ENCODE results near the gene XPC.

XPC gene

DNA sequence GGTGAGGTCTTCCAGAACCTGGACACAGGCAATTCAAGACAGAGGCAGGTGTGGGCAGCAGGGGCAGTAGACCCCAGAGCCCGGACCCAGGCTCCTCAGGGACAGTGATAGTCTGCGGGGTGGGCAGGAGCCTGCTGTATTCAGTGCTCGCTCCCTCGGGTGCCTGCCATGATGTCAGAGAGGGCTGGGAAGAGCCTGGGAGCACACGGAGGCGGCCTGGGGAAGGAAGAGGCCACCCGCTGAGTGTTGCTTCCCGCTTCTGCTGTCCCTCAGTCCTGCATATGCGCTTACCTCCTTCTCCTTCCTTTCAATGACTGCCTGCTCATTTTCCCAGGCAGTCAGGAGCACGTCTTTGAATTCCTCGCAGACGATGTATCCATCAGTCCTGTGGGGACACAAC, 30.8 kb downstream of the XPC start:
- no peak for DNase-seq (ENCODE audit: low spot score)

- no peak for DNase-seq (ENCODE audit: low spot score)
Observed at GRCh38 chr3:14147066-14147435, 31.4 kb downstream of the XPC start.

DNA sequence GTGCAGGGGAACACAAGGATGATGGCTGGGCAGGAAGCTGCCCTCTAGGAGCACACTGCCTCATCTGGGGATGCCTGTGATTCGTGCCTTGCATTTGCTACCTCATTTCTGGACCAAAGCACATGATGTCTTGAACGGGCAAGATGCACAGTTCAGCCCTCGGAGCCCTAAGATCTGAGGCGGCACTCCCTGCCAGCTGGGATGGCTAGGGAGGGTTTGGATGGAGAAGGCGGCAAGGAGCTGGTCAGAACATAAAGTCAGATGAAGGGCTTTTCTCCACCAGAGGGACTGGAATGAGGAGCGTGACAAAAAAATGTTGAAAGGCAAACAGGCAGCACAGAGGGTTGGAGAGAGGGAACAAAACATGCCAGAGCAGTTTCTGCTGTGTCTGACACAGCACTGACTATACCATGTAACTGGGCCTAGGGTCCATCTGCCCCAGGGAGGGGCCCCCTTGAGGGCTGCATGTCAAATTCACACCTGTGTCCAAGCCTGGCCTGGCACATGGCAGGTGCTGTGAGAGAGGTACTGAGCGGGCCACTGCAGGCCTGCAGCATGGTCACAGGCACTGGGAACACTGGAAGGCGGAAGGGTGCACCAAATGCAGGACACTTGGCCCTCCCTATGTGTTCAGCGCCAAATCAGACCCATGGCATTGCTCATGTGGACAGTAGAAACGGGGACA, 31.9 kb downstream of the XPC start:
- no peak for DNase-seq (ENCODE audit: low spot score)

- DNase-seq (ENCODE audit: low spot score) = no peak
Observed at GRCh38 chr3:14145670-14146380, 32.6 kb downstream of the XPC start.

DNA sequence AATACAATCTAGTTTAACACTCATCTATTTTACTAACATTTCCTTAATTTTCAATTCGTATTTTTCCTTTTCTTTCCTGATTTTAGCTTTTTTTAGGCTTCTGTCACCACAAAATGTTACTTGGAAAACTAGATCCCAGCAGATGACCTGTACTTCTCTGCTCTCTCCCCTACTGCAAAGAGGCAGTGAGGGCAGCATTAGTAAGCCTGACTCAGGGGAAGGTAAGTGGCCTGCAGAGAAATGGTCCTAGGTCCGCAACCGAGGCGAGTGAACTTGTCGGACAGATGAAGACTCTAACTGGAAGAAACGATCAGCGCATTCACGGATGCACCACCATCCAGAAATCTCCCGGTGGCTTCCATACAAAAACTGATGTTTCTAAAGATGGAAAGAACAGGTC, 33.2 kb downstream of the XPC start:
- DNase-seq (ENCODE audit: low spot score) = no peak

- DNase-seq (ENCODE audit: low spot score) = no peak
Observed at GRCh38 chr3:14144423-14145075, 33.9 kb downstream of the XPC start.

- DNase-seq (ENCODE audit: low spot score) = no peak
Observed at GRCh38 chr3:14143271-14144225, 34.9 kb downstream of the XPC start.

DNA sequence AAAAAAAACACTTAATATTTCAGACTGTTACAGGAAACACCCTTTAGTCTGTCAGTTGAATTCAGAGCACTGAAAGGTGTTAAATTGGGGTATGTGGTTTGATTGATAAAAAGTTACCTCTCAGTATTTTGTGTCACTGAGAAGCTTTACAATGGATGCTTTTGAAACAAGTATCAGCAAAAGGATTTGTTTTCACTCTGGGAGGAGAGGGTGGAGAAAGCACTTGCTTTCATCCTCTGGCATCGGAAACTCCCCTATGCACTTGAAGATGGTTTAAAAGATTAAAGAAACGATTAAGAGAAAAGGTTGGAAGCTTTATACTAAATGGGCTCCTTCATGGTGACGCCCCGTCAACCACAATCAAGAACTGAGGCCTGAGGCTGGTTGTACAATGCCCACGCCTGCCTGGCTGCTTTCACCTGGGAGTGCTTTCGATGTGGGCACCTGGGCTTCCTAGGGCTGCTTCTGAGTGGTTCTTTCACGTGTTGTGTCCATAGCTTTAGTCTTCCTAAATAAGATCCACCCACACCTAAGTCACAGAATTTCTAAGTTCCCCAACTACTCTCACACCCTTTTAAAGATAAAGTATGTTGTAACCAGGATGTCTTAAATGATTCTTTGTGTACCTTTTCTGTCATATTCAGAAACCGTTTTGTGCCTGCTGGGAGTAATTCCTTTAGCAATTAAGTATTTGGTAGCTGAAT, 35.7 kb downstream of the XPC start:
- no peak for DNase-seq (ENCODE audit: low spot score)

GRCh38 chr3:14141602-14142341, 36.6 kb downstream of the XPC start:
- no peak for DNase-seq (ENCODE audit: low spot score)

DNA sequence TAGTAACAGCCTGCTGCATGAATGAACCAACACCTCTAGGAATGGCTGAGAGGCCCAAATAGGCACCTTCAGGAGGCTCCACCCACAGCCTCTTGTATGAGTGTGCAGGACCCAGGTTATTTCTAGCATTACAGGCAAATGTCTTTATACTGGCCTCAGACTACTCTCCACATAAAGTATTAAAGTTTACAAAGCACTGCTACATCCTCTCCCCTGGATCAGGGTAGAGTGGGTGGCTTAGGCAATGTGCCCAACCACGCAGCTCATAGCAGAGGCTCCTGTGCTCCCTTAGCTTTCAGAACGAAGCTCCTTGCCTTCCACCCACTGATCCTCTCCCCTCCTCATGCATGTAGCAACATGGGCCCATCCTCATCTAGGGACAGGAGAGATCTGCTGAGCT, 37.3 kb downstream of the XPC start:
- no peak for DNase-seq (ENCODE audit: low spot score)

- DNase-seq (ENCODE audit: low spot score) = no peak
Observed at GRCh38 chr3:14140668-14141067, 37.7 kb downstream of the XPC start.

DNA sequence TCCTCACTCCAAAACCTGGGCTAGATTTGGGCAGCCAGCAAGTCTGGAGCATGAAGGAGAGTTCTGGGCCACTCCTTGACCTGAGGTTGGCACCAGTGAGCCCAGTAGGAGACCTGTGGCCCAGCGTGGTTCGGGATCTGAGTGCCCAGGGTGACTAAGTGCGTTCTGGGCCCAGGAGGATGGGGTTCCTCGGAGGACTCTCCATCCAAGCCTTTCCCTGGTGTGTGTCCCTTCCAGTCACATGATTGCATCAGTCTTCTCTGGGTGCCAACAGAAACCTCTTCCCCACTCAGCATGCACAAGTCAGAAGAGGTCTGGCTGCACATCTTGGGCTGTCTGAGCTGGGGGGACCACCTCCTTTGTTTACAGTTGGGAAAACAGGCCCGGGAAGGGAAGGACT, 38.6 kb downstream of the XPC start:
- DNase-seq (ENCODE audit: low spot score) = no peak

DNA sequence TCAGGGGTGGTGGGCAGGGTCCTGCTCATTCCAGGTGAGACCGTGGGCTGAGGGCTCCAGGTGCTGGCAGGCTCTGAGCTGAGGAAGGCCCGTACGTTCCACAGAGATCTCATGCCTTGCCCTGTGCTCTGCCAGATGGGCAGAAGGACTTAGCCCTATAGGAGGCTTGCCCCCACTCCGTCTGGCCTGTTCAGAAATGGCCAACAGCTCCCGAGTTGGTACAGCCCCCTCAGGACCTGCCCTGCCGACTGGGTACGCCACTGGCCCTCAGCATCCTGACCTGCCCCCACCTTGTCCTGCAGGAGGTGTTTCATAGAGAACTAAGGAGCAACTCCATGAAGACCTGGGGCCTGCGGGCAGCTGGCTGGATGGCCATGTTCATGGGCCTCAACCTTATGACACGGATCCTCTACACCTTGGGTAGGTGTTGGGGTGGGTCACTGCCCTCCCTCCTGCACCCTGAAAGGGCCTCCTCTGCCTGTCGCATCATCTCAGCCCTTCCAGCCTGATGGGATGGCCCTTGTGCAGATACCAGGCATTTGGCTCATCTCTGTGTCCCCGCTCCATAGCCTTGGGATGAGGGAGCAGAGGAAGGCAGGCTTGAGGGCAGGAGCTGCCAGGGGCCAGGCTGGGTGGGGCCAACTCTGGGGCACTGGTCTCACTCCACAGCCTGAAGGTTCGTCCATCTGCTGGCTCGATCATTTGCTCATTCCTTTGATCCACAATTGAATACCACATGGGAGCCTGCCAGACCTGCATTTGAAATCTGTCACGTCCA, 39.3 kb downstream of the XPC start:
- DNase-seq (ENCODE audit: low spot score) = no peak

DNA sequence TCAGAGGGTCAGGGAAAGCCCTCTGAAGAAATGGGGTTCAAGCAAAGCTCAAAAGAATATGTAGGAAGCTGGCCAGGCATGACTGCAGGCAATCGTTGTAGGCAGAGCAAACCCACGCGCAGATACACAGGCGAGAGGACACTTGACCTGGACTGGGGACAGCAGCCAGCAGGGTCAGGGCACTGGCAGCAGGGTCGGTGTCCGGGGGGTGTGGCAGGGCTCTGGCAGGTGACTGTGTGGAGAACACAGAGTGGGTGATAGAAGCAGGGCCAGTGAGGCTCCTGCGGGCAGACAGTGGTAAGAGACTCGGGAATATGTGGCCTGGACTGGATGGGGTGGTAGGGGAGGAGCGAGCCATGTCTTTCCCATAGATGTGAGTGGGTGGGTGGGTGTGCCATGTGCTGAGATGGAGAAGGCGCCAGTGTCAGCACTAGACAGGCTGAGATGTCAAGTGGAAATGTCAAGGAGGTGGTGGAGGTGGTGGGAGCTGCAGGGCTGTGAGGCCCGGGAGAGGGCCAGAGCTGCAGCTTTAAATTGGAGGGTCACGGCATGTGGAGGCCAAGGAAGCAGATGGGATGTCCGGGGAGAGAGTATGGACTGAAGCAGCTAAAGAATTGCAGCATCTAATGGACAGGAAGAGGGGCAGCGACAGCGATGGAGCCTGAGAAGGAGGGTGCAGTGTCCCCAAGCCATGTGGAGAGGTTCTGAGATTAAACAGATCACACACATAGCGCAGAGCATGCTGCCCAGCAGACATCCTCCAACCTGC, 40.1 kb downstream of the XPC start:
- no peak for DNase-seq (ENCODE audit: low spot score)

DNA sequence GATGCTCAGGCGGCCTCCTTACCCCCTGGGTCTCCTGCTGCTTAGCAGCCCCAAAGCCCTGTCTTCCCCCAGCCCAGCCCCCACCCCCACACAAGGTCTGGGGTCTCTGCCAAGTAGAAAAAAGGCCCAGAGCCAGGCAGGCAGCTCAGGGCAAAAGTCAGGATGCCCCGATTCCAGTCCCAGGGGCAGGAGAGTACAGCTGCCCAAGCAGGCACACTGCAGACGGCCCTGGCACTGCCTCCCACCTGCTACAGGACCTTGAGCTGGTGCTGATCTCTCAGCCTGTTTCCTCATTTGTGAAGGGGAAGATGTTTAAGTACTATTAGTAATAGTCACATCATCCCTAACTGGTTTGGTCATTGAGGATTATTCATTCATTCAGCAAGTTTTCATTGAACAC, 41.0 kb downstream of the XPC start:
- DNase-seq (ENCODE audit: low spot score) = no peak

GRCh38 chr3:14137004-14137403, 41.4 kb downstream of the XPC start:
- no peak for DNase-seq (ENCODE audit: low spot score)

GRCh38 chr3:14135581-14135980, 42.8 kb downstream of the XPC start:
- no peak for DNase-seq (ENCODE audit: low spot score)

- no peak for DNase-seq (ENCODE audit: low spot score)
Observed at GRCh38 chr3:14134291-14134690, 44.1 kb downstream of the XPC start.

DNA sequence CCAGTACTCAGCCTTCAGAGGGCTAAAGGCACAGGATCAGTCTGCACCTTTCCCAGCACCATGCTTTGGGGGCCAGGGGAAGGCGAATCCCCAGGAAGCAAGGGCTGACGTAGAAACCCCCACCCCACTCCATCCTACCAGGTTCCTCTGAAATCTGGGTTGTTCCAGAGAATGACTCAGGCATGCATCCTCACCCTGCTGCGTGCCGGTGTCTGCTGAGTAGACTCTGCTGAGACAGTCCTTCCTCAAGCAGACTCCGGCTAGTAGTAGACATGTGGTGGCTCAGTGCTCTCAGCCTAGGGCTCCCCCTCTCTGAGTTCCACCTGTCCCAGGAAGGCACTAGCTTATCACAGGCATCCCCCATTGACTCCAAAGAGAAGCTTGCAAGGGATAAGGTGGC, 44.5 kb downstream of the XPC start:
- DNase-seq (ENCODE audit: low spot score) = no peak

Data from D341Med (cell line).